ENCODE data around the gene DGCR2.

DGCR2 gene

GRCh38 chr22:19042285-19043120 is 79.7 kb downstream of the DGCR2 start:
- H3K4me3 ChIP-seq (ENCODE audit: low read depth, low read length), result no peak overlapping the region
- TF ChIP-seq CTCF (IDR thresholded peaks at IDR 0.05; ENCODE audit: low read depth, low read length, missing control alignments), result no peak
- DNase-seq (ENCODE audit: low read depth), result no peak
- in situ Hi-C loops (cut with HindIII; ENCODE audit: low sequenced_read_pairs), result no loop called here

GRCh38 chr22:19041704-19042074 is 80.5 kb downstream of the DGCR2 start:
- no peak for TF ChIP-seq CTCF (IDR thresholded peaks at IDR 0.05; ENCODE audit: low read depth, low read length, missing control alignments)
- no peak overlapping the region for H3K4me3 ChIP-seq (ENCODE audit: low read depth, low read length)
- no peak for DNase-seq (ENCODE audit: low read depth)
- in situ Hi-C loops (cut with HindIII; ENCODE audit: low sequenced_read_pairs), result no loop called here

GRCh38 chr22:19040888-19041703 is 81.1 kb downstream of the DGCR2 start:
- TF ChIP-seq CTCF (IDR thresholded peaks at IDR 0.05; ENCODE audit: low read depth, low read length, missing control alignments), result no peak
- no peak overlapping the region for H3K4me3 ChIP-seq (ENCODE audit: low read depth, low read length)
- in situ Hi-C loops (cut with HindIII; ENCODE audit: low sequenced_read_pairs), result no loop called here
- DNase-seq (ENCODE audit: low read depth), result no peak

- no peak for TF ChIP-seq CTCF (IDR thresholded peaks at IDR 0.05; ENCODE audit: low read depth, low read length, missing control alignments)
- DNase-seq (ENCODE audit: low read depth), result no peak
- no peak overlapping the region for H3K4me3 ChIP-seq (ENCODE audit: low read depth, low read length)
- in situ Hi-C loops (cut with HindIII; ENCODE audit: low sequenced_read_pairs), result no loop called here
These were observed 81.8 kb downstream of the DGCR2 start for GRCh38 chr22:19040391-19040861.

GRCh38 chr22:19039796-19040280 is 82.4 kb downstream of the DGCR2 start:
- DNase-seq (ENCODE audit: low read depth), result no peak
- no peak for TF ChIP-seq CTCF (IDR thresholded peaks at IDR 0.05; ENCODE audit: low read depth, low read length, missing control alignments)
- in situ Hi-C loops (cut with HindIII; ENCODE audit: low sequenced_read_pairs), result no loop called here
- H3K4me3 ChIP-seq (ENCODE audit: low read depth, low read length), result no peak overlapping the region

GRCh38 chr22:19039448-19039780 is 82.8 kb downstream of the DGCR2 start:
- in situ Hi-C loops (cut with HindIII; ENCODE audit: low sequenced_read_pairs), result no loop called here
- DNase-seq (ENCODE audit: low read depth), result no peak
- H3K4me3 ChIP-seq (ENCODE audit: low read depth, low read length), result no peak overlapping the region
- TF ChIP-seq CTCF (IDR thresholded peaks at IDR 0.05; ENCODE audit: low read depth, low read length, missing control alignments), result no peak

Data from astrocyte of the cerebellum (primary cell).